Measurements from ENCODE around the gene ITGA2.

The ITGA2 gene

GRCh38 chr5:53059281-53059680 is 70.1 kb downstream of the ITGA2 start:
- DNase-seq (ENCODE audit: low spot score), result no peak

DNA sequence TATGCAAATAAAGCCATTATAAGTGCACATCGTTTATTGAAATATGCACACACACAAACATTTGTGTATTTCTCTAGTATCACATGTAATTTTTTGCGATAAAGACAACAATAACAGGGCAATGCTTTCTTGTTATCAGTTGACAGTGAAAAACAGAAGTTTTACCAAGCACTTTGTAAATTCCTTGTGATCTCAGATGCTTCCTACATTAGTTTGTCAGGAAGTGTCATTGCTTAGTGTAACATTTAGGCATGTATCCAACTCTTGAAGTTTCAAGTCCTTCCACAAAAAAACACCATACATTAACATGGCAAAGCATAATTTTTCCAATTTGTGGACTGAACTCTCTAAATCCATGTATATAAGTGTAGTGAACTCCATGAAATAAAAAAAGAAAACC is 74.0 kb downstream of the ITGA2 start:
- no peak for DNase-seq (ENCODE audit: low spot score)

- DNase-seq (ENCODE audit: low spot score), result no peak
These were observed 74.6 kb downstream of the ITGA2 start for GRCh38 chr5:53063791-53064190.

DNA sequence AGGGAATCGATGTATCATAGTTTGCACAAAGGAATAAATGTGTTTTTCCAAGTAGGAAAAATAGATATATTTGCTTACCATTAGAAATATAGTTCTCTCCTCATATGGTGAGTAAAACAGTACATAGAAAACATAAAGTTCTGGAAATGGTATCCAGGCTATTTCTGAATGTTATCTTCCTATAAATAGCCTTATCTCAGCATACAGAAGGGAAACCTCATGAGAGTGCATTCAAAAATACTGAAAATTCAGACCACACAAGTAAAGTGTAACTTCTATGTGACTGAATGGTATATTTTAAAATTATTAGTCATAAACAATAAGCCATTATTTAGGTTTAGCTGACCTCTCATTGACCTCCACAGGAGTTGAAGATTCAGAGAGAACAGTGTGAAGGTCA is 76.9 kb downstream of the ITGA2 start:
- no peak for DNase-seq (ENCODE audit: low spot score)

GRCh38 chr5:53067641-53068040 is 78.5 kb downstream of the ITGA2 start:
- DNase-seq (ENCODE audit: low spot score), result no peak

DNA sequence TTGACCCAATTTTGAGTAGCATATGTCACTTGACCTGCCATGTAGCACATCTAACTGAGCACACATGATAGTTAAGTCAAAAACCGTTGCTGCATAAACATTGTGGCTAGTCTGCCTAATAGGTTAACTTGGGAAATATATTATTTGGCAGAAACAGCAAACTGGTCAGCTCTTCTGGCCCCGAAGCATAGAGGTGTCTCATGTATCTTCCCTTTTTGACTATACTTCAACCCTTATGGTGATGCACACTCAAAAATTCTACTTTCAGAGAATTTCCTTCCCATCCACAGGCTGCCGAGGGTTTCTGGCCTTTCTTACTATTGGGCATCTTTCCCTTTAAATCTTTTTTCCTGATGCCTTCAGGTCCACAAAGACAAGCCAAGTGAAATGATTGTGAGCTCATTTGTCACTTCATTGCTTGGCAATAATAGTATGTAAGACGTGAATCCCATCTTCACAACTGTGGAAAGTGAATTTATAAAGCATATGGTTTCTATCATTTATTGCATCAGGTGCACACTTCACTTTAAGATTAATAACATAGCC is 79.2 kb downstream of the ITGA2 start:
- DNase-seq (ENCODE audit: low spot score), result no peak

DNA sequence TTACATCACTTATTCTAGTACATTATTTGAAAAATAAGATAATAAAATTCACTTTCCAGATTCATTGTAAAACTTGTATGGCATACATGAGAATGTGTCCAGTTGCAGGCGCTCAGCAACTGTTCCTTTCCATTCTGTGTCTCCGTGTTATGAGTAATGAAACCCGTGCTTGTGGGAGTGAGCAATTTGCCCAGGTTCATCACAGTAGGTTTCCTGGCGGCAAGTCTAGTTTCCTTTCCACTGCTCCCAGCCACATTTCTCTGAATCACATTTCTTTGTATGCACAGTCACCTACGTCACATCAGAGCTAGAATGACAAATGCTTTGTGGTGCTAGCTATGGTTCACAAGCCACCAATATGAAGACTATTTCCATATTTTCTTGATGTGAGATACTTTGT is 80.5 kb downstream of the ITGA2 start:
- no peak for DNase-seq (ENCODE audit: low spot score)

- no peak for DNase-seq (ENCODE audit: low spot score)
These were observed 82.1 kb downstream of the ITGA2 start for GRCh38 chr5:53071298-53071697.

- no peak for DNase-seq (ENCODE audit: low spot score)
These were observed 82.6 kb downstream of the ITGA2 start for GRCh38 chr5:53071738-53072137.

- DNase-seq (ENCODE audit: low spot score), result no peak
These were observed 84.2 kb downstream of the ITGA2 start for GRCh38 chr5:53073348-53073747.

DNA sequence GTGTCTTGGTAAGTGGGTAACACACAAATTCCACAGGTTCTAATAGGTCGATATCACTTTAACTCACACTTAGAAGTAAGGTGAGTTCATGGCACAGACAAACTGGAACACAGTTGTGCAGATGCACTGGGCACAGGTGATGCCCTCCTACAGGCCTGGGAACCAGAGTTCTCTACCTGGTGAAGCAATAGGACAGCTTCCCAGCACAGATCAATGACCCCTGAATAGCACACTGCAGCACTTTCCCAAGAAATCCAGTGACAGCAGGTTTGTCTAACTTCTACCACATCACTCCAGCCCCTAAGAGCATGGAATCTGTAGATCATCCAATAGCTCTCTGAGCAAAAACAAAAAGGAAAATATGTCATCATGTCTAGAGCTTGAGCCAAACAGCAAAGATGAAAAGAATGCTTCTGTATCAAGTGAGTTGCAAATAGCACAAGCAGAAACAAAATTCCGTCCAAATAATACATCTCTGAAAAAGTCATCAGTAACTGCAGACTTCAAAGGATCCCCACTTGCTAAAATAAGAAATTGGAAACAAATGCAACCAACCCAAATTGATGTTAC is 86.9 kb downstream of the ITGA2 start:
- no peak for DNase-seq (ENCODE audit: low spot score)

DNA sequence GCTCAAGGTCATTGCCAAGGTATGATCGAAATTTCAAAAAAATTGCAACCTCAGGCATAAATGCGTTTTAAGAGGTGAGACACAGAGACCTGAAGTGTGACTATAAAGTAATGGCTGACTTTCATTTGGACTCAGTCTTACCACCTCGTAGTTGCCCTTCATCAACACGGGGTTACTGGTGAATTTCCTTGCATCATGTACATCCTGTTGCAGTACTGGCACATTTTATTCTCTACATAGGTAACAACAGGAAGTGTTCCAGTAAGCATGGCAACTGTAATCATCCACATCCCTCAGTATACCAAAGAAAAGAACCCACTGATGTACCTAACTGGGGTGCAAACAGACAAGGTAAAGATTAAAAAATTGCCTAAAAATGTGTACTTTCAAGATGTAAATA is 91.1 kb downstream of the ITGA2 start:
- DNase-seq (ENCODE audit: low spot score), result no peak

DNA sequence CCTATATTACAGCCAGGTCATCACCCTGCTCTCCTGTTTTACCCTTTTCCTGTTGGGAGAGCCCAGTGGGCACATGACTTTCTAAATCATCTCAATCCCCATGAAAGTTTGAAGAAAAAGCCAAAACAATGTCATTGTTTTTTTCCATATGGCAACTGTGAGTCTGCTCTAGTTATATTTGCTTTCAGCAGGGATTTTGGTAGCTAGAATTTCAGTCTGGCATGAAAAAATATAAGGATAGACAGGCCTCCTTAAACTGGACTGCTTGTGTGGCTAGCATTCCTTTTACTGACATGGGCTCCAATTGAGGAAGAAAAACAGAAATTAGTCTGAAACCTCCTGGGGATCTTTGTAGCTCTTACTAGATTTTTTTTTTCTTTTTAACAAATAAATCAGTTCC is 94.8 kb downstream of the ITGA2 start:
- no peak for DNase-seq (ENCODE audit: low spot score)

DNA sequence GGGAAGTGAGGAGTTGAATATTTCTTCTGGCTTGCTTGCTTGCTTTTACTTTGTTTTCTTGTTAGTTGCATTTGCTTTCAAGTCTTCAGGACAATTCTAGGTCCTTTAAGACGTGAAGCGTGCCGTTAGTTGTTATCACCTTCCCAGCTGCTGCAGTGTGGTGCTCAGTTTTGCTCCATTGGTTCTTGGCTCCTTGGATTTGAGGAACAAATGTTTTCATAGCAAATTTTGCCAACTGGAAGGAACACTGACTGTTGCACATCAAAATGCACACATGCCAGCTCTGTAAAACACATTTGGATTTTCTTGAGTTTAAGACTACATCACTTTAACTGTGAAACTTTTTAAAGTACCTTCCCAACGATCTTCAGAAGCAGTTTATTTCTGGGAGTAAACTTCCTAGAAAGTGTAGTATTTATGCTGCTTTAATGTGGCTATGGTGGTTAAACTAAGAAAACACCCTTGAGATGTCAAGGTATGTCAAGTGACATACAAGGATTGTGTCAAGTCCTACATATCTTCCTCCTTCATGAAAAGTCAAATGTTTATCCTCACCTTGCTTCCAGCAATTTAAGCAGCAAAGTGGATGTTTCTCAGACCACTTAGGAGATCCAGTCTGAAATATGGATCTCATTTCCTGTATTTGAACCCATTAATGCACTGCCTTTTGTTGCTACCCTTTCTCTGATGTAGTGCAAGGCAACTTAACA is 95.5 kb downstream of the ITGA2 start:
- DNase-seq (ENCODE audit: low spot score), result no peak

DNA sequence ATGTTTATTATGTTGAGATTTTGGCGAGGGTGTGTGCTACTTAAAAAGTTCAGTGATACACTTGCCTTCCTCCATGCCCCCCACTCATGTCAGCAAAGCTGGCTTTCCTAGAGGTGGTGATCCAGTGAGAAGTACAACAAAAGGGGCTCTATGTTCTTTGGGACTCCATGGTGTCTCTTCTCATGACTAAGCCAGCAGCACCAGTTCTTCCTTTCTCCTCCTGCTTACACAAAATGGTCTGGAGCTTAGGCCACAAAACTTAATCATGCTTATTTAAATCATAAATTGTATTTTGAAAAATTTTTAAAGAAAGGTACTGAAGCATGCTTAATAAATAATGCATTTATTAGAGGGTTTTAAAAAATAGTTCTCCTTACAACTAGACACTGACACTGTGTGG is 98.0 kb downstream of the ITGA2 start:
- DNase-seq (ENCODE audit: low spot score), result peak; percentile 42

GRCh38 chr5:53087621-53088121 is 98.5 kb downstream of the ITGA2 start:
- peak; percentile 66 for DNase-seq (ENCODE audit: low spot score)

DNA sequence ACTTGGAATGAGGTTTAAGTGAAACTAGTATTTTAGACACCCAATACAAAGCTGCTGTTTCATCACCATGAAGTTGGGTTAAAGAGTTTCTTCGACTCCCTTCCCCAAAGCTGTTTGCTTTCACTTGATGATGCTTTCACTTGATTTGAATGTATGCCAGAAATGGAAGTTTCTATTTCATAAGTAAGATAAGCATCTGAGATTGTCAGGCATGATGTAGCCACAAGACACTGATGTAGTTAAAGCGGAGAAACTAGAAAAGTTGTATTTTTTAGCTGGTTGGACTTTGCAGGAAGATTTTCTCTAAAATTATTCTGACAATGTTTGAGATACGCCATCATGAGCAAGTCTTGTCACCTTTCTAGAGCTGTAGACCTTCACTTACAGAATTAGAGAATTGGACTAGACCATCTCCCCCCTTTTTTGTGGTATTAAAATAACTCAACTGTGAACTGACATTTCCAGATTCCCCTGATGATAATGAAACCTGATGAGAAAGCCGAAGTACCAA is 100.4 kb downstream of the ITGA2 start:
- peak; percentile 3 for DNase-seq (ENCODE audit: low spot score)

- DNase-seq (ENCODE audit: low spot score), result no peak
These were observed 101.1 kb downstream of the ITGA2 start for GRCh38 chr5:53090229-53090628.

- DNase-seq (ENCODE audit: low spot score), result peak; percentile 9
These were observed 102.1 kb downstream of the ITGA2 start for GRCh38 chr5:53091289-53091688.

GRCh38 chr5:53092242-53092641 is 103.1 kb downstream of the ITGA2 start:
- no peak for DNase-seq (ENCODE audit: low spot score)

- no peak for DNase-seq (ENCODE audit: low spot score)
These were observed 106.1 kb downstream of the ITGA2 start for GRCh38 chr5:53095217-53095616.

GRCh38 chr5:53095931-53096525 is 106.9 kb downstream of the ITGA2 start:
- peak; percentile 50 for DNase-seq (ENCODE audit: low spot score)

GRCh38 chr5:53099546-53099945 is 110.4 kb downstream of the ITGA2 start:
- DNase-seq (ENCODE audit: low spot score), result peak; percentile 26

Data from COLO829 (cell line).